Osteoblast (primary cell): ENCODE data around the gene ADAMTS14. TPM values are rescaled to one million over a fixed set of nuclear protein-coding genes. Genes with fewer than 3 reads are reported as not detected.
A peak's percentile ranks its signal among the peaks of the same experiment; 100 is the strongest.

ENCODE experiments used
- DNase-seq: peaks from one replicate; pipeline ENCODE4 v3.0.0; 2011; ENCODE audit warnings: low spot score, mixed read lengths; ENCODE audit not compliant: insufficient read length; ENCODE audit errors: missing footprints
- H2AFZ ChIP-seq: 2 replicates; pipeline ENCODE4 v1.6.0; 2011; ENCODE audit warnings: mild to moderate bottlenecking, low read length
- H3K27ac ChIP-seq: 2 replicates; pipeline ENCODE4 v1.5.1; 2011; ENCODE audit warnings: mild to moderate bottlenecking, low read depth, low read length, moderate library complexity
- H3K27me3 ChIP-seq: 2 replicates; pipeline ENCODE4 v1.6.0; 2012; ENCODE audit warnings: mild to moderate bottlenecking, control low read depth, inconsistent platforms, low read length, moderate library complexity; ENCODE audit not compliant: insufficient read depth
- H3K36me3 ChIP-seq: 2 replicates; pipeline ENCODE4 v1.5.1; 2011; ENCODE audit warnings: mild to moderate bottlenecking, low read length, control low read depth, moderate library complexity; ENCODE audit not compliant: insufficient read depth
- H3K4me1 ChIP-seq: 2 replicates; pipeline ENCODE4 v1.5.1; 2011; ENCODE audit warnings: mild to moderate bottlenecking, low read length, control low read depth, moderate library complexity; ENCODE audit not compliant: insufficient read depth
- H3K4me2 ChIP-seq: 2 replicates; pipeline ENCODE4 v1.6.0; 2011; ENCODE audit warnings: mild to moderate bottlenecking, low read length; ENCODE audit not compliant: insufficient read depth
- H3K4me3 ChIP-seq: fragments of 200-600 bp; sonication (generic); 3 replicates; pipeline ENCODE4 v1.5.1; 2012; ENCODE audit warnings: mild to moderate bottlenecking, low read length, inconsistent platforms; ENCODE audit not compliant: insufficient read depth
- H3K79me2 ChIP-seq: 2 replicates; pipeline ENCODE4 v1.6.0; 2012; ENCODE audit warnings: mild to moderate bottlenecking, low read length, control low read depth, inconsistent platforms; ENCODE audit not compliant: insufficient read depth
- H3K9me3 ChIP-seq: 2 replicates; pipeline ENCODE4 v1.5.1; 2011; ENCODE audit warnings: low read depth, low read length, control low read depth
- H4K20me1 ChIP-seq: 2 replicates; pipeline ENCODE4 v1.6.0; 2012; ENCODE audit warnings: mild to moderate bottlenecking, low read length, control low read depth; ENCODE audit not compliant: insufficient read depth
- total RNA-seq: library from RNA; depleted of rRNA; stranded (reverse); fragments of >200 nt; gene quantifications from 2 replicates; pipeline ENCODE4 v1.2.3, GENCODE V29; 2012
- TF ChIP-seq, protein P1 (sequence below): IDR thresholded peaks from 2 replicates; pipeline ENCODE4 v1.5.1; 2011; ENCODE audit warnings: mild to moderate bottlenecking, low read depth, low read length, moderate library complexity; ENCODE audit errors: extremely low read depth

The ADAMTS14 gene
- total RNA-seq, 1 donor = 2.9 TPM

GRCh38 chr10:70742537-70743429 lies 70.5 kb downstream of the ADAMTS14 start:
- H2AFZ ChIP-seq = no peak overlapping the region

DNA sequence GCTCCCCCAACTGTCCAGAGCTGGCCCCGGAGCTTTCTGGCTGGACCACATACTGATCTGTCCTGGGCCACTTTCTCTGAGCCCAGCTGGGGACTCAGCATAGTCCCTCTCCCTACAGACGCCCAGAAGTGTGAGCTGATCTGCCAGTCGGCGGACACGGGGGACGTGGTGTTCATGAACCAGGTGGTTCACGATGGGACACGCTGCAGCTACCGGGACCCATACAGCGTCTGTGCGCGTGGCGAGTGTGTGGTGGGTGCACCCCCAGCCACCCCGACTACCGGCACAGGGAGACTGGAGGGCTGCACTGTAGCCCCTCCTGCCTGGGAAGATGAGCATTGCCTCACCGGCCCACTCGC lies 71.1 kb downstream of the ADAMTS14 start:
- no peak overlapping the region for H2AFZ ChIP-seq
- H3K4me2 ChIP-seq = no peak overlapping the region
- TF ChIP-seq, protein P1, sequence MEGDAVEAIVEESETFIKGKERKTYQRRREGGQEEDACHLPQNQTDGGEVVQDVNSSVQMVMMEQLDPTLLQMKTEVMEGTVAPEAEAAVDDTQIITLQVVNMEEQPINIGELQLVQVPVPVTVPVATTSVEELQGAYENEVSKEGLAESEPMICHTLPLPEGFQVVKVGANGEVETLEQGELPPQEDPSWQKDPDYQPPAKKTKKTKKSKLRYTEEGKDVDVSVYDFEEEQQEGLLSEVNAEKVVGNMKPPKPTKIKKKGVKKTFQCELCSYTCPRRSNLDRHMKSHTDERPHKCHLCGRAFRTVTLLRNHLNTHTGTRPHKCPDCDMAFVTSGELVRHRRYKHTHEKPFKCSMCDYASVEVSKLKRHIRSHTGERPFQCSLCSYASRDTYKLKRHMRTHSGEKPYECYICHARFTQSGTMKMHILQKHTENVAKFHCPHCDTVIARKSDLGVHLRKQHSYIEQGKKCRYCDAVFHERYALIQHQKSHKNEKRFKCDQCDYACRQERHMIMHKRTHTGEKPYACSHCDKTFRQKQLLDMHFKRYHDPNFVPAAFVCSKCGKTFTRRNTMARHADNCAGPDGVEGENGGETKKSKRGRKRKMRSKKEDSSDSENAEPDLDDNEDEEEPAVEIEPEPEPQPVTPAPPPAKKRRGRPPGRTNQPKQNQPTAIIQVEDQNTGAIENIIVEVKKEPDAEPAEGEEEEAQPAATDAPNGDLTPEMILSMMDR = no peak
- DNase-seq = no peak
- H3K27me3 ChIP-seq = no peaks in the 10 kb centered on the region
- peaks cover 2% of the 10 kb centered on the region for H3K9me3 ChIP-seq
- no peaks in the 10 kb centered on the region for H4K20me1 ChIP-seq
- H3K27ac ChIP-seq = no peak overlapping the region
- no peaks in the 10 kb centered on the region for H3K4me1 ChIP-seq
- H3K36me3 ChIP-seq = no peaks in the 10 kb centered on the region
- no peak overlapping the region for H3K4me3 ChIP-seq
- no peaks in the 10 kb centered on the region for H3K79me2 ChIP-seq

More at GRCh38 chr10:70742537-70743429, 70.5 kb downstream of the ADAMTS14 start:
- no peak overlapping the region for H3K4me2 ChIP-seq
- no peaks in the 10 kb centered on the region for H4K20me1 ChIP-seq
- H3K79me2 ChIP-seq = no peaks in the 10 kb centered on the region
- peaks cover 2% of the 10 kb centered on the region for H3K9me3 ChIP-seq
- no peak overlapping the region for H3K27ac ChIP-seq
- no peak overlapping the region for H3K4me3 ChIP-seq
- DNase-seq = peak; percentile 95
- no peaks in the 10 kb centered on the region for H3K36me3 ChIP-seq
- TF ChIP-seq, protein P1 = no peak
- H3K27me3 ChIP-seq = no peaks in the 10 kb centered on the region
- H3K4me1 ChIP-seq = no peaks in the 10 kb centered on the region

DNA sequence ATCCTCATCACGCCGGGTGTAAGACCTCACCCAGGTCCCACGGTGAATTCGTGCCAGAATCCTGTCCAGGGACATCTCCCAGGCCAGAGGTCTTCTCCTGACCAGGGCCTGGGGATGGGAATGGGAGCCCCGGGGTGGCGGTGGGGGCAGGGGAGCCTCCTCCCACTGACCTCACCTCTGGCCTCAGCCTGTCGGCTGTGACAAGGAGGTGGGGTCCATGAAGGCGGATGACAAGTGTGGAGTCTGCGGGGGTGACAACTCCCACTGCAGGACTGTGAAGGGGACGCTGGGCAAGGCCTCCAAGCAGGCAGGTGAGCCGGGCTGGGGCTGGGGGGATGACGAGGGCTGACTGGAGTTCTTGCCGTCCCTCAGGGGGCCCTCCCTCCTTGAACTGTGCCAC lies 71.6 kb downstream of the ADAMTS14 start:
- Histone ChIP-seq H3K36me3 (no peaks in the 10 kb centered on the region), H3K9me3 (peaks cover 2% of the 10 kb centered on the region), H2AFZ (no peak overlapping the region), H3K4me3 (no peak overlapping the region), H3K27me3 (no peaks in the 10 kb centered on the region), H3K4me2 (no peak overlapping the region), H3K27ac (no peak overlapping the region), H3K4me1 (no peaks in the 10 kb centered on the region), H4K20me1 (no peaks in the 10 kb centered on the region), H3K79me2 (no peaks in the 10 kb centered on the region)
- DNase-seq = no peak
- TF ChIP-seq, protein P1 = no peak

DNA sequence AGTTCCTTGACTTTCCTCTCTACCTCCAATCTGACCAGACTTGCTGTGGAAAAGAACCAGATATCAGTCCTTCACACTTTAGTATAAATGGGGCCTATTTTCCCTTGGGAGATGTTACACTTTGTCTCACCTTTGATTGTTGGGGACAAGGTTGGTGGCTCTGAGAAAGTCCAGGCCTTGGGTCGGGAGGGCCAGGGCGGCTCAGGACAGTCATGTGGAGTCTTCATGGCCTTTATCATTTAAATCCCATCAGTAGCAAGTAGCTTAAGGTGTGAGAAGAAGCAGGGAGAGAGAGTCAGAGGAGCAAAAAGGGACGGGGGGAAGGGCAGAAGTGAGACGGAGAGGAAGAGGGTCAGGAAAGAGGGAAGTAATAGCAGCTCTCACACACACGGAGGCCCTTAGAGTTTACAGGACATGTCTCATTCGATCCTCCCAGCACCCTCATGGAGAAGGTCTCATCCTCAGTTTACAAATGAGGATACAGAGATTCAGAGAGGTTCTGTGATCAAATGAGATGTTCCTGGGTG lies 72.4 kb downstream of the ADAMTS14 start:
- Histone ChIP-seq H3K4me2 (no peak overlapping the region), H2AFZ (no peak overlapping the region), H3K4me3 (no peak overlapping the region), H3K27me3 (no peaks in the 10 kb centered on the region), H3K27ac (no peak overlapping the region), H3K4me1 (no peaks in the 10 kb centered on the region), H4K20me1 (no peaks in the 10 kb centered on the region), H3K9me3 (peaks cover 2% of the 10 kb centered on the region), H3K36me3 (no peaks in the 10 kb centered on the region), H3K79me2 (no peaks in the 10 kb centered on the region)
- no peak for DNase-seq
- TF ChIP-seq, protein P1 = no peak
